AG04450 (cell line): ENCODE measurements around the gene PLIN5. TPM values are rescaled to one million over a fixed set of nuclear protein-coding genes. Genes with fewer than 3 reads are reported as not detected.

Experiments
- CTCF ChIA-PET: fragments of 300-600, 350-600 bp; formaldehyde crosslinking; extraction: SDS; loops from one replicate; lab custom pipeline; 2022; ENCODE audit warnings: antibody characterized with exemption, inconsistent platforms; lab: Charles Lee
- POLR2A ChIA-PET: fragments of 350-600 bp; formaldehyde crosslinking; extraction: SDS; loops from one replicate; lab custom pipeline; 2021; ENCODE audit warnings: antibody characterized with exemption, inconsistent platforms; lab: Yijun Ruan, JAX
- DNase-seq: peaks from one replicate; pipeline ENCODE4 v3.0.0-alpha.2; 2011; ENCODE audit warnings: low read depth, low spot score
- H3K27ac ChIP-seq: one replicate; pipeline ENCODE4 v1.5.1; 2012; ENCODE audit warnings: low read depth, low read length, control low read depth
- H3K27me3 ChIP-seq: one replicate; pipeline ENCODE4 v1.6.0; 2012; ENCODE audit warnings: low read length; ENCODE audit not compliant: control insufficient read depth, insufficient read depth
- H3K4me3 ChIP-seq: 2 replicates; pipeline ENCODE4 v1.5.1; 2011; ENCODE audit warnings: mild to moderate bottlenecking, low read depth, low read length, control low read depth
- H3K9me3 ChIP-seq: 2 replicates; pipeline ENCODE4 v1.5.1; 2012; ENCODE audit warnings: low read length; ENCODE audit not compliant: control insufficient read depth, insufficient read depth
- polyA plus RNA-seq: library from polyadenylated mRNA; depleted of rRNA; stranded (reverse); fragments of >200 nt; gene quantifications from 2 replicates; pipeline ENCODE4 v1.2.3, GENCODE V29; 2011
- TF ChIP-seq, protein P1 (sequence below): IDR thresholded peaks from 2 replicates; pipeline ENCODE4 v1.5.1; 2011; ENCODE audit warnings: low read depth, low read length, control low read depth, inconsistent platforms

PLIN5 gene
- polyA plus RNA-seq, 1 experiment, result not detected

DNA sequence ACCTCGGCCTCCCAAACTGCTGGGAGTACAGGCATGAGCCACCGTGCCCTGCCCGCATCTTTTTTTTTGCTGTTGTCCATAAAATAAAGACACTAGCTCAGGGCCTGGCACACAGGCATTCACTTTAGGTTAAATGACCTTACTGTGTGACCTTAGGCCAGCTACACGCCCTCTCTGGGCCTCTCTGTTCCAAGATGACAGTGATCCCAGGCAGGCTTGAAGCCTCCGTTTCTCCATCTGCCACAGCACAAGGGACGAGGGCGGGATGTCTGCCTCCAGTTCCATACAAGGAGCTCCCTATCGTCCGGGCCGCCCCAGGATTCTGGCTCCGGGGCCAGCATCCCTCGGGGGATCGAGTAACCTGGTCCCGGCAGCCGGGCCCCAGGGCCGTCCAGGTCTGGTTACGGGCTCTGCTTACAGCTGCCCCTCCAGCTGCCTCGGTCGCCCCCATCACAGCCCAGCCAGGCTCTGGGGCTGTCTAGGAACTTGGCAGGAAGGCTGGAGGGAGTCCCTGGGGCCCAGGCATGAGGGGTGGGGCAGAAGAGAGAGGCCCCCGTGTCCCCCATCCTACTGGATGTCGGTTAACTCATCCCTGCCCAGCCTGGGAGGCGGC lies 36.4 kb upstream of the PLIN5 start:
- TF ChIP-seq, protein P1, sequence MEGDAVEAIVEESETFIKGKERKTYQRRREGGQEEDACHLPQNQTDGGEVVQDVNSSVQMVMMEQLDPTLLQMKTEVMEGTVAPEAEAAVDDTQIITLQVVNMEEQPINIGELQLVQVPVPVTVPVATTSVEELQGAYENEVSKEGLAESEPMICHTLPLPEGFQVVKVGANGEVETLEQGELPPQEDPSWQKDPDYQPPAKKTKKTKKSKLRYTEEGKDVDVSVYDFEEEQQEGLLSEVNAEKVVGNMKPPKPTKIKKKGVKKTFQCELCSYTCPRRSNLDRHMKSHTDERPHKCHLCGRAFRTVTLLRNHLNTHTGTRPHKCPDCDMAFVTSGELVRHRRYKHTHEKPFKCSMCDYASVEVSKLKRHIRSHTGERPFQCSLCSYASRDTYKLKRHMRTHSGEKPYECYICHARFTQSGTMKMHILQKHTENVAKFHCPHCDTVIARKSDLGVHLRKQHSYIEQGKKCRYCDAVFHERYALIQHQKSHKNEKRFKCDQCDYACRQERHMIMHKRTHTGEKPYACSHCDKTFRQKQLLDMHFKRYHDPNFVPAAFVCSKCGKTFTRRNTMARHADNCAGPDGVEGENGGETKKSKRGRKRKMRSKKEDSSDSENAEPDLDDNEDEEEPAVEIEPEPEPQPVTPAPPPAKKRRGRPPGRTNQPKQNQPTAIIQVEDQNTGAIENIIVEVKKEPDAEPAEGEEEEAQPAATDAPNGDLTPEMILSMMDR, result no peak
- no peak overlapping the region for H3K27ac ChIP-seq
- CTCF ChIA-PET, result interaction anchor here (0.6 to 3.4 kb wide), 3 partner anchors 13 to 65 kb away, joined by 6 to 20 read pairs (median 10); no protein-coding TSS in a partner anchor
- H3K9me3 ChIP-seq, result no peaks in the 10 kb centered on the region
- POLR2A ChIA-PET, result no interaction called here
- no peak for DNase-seq
- no peak overlapping the region for H3K4me3 ChIP-seq
- H3K27me3 ChIP-seq, result no peaks in the 10 kb centered on the region

DNA sequence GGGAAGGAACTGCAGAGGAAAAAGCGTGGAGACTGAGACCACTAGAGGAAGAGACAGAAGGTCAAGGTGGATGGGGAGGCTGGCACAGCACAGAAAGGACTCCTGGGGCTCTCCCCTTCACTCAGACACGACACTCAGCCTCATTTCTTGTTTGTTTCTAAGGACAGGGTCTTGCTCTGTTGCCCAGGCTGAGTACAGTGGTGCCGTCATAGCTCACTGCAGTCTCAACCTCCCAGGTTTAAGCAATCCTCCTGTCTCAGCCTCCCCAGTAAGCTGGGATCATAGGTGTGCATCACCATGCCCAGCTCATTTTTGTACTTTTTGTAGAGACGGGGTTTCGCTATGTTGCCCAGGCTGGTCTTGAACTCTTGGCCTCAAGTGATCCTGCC lies 35.9 kb upstream of the PLIN5 start:
- TF ChIP-seq, protein P1, result no peak
- Histone ChIP-seq H3K27me3 (no peaks in the 10 kb centered on the region), H3K4me3 (no peak overlapping the region), H3K9me3 (no peaks in the 10 kb centered on the region), H3K27ac (no peak overlapping the region)
- no peak for DNase-seq
- ChIA-PET CTCF (interaction anchor here (0.6 to 3.4 kb wide), 3 partner anchors 12 to 65 kb away, joined by 6 to 20 read pairs (median 10); no protein-coding TSS in a partner anchor), POLR2A (no interaction called here)

DNA sequence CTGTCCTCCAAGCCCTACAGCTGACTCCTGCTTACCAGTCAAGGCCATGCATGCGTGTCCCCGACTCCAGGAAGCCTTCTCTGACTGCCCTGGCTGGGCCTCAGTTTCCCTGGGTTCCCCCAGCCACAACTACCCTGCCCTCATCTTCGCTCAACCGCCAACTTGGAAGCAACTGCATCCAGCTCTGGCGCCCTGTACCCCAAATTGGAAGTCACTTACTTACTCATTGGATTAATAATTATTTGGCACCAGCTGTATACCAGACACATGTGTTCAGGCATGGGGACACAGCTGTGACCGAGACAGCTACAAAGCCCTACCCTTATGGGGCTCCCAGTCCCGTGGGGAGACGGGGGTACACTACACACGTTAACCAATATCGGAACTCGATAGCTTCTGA lies 35.4 kb upstream of the PLIN5 start:
- Histone ChIP-seq H3K9me3 (no peaks in the 10 kb centered on the region), H3K27ac (no peak overlapping the region), H3K4me3 (no peak overlapping the region), H3K27me3 (no peaks in the 10 kb centered on the region)
- DNase-seq, result no peak
- ChIA-PET POLR2A (interaction anchor here (1.0 kb wide), 1 partner anchor 12 kb away, joined by 3 read pairs; the partner anchor contains the start of gene SEMA6B), CTCF (interaction anchor here (0.6 to 3.4 kb wide), 3 partner anchors 12 to 66 kb away, joined by 6 to 20 read pairs (median 10); no protein-coding TSS in a partner anchor)
- TF ChIP-seq, protein P1, result no peak

DNA sequence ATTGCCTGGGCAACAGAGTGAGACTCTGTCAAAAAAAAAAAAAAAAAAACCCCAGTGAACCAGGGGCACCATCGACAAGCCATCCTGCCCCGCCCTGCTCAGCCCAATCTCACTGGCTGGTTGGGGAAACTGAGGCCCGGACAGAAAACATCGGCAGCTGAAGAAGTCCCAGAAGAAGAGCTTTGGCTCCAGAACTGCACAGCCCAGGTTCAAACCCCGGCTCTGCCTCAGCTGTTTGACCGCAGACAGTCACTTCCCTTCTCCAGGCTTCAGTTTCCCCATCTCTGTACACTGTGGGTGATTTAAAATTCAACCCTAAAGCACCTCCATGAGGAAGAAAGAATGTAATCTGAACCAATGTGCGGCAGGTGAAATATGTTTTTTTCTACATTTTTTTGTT lies 33.9 kb upstream of the PLIN5 start:
- CTCF ChIA-PET, result interaction anchor here (0.8 to 6.6 kb wide), 3 partner anchors 26 to 68 kb away, joined by 3 to 56 read pairs (median 20); no protein-coding TSS in a partner anchor
- POLR2A ChIA-PET, result no interaction called here
- no peak for DNase-seq
- Histone ChIP-seq H3K9me3 (no peaks in the 10 kb centered on the region), H3K27ac (no peak overlapping the region), H3K27me3 (no peaks in the 10 kb centered on the region), H3K4me3 (no peak overlapping the region)
- TF ChIP-seq, protein P1, result no peak

DNA sequence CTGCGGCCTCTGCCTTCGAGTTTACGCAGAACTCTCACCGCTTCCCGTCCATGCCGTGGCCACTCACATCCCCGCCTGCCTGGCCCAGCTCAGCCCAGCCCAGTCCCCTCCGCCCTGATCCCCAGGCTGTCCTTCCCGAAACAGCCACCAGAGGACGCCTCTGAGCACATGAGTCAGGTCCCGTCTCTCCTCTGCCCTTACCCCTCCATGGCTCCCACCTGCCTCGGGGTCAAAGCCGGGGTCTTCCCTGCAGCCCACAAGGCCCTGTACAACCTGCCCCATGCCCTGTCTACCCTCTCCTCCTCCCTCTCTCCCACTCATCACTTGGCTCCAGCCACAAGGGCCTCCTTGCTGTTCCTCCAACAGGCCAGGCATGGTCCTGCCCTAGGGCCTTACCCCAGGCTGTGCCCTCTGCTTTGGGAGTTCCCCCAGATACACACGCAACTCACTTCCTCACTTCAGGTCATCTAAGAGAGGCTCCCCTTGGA lies 32.6 kb upstream of the PLIN5 start:
- CTCF ChIA-PET, result interaction anchor here (0.6 to 6.6 kb wide), 8 partner anchors 9 to 69 kb away, joined by 3 to 56 read pairs (median 4); no protein-coding TSS in a partner anchor
- H3K4me3 ChIP-seq, result no peak overlapping the region
- H3K9me3 ChIP-seq, result no peaks in the 10 kb centered on the region
- DNase-seq, result no peak
- POLR2A ChIA-PET, result no interaction called here
- TF ChIP-seq, protein P1, result peak; percentile 78
- H3K27ac ChIP-seq, result no peak overlapping the region
- no peaks in the 10 kb centered on the region for H3K27me3 ChIP-seq
